ENCODE results near the gene WDHD1. TPM values are rescaled to one million over a fixed set of nuclear protein-coding genes. Genes with fewer than 3 reads are reported as not detected.
"Not testable (repeated sequence)": the region's sequence is repeated elsewhere in the genome, so short reads cannot be mapped to it uniquely, and the experiment has no call there.

WDHD1 gene
- total RNA-seq, 1 donor from 2014 or later = 9.3 TPM

GRCh38 chr14:55048900-55049436 is 22.1 kb upstream of the WDHD1 start:
- no peaks in the 10 kb centered on the region for H3K27me3 Mint-ChIP-seq
- H3K4me1 Mint-ChIP-seq = peaks cover 35% of the 10 kb centered on the region
- CTCF ChIA-PET = interaction anchor here (2.9 kb wide), 1 partner anchor 111 kb away, joined by 41 read pairs; no protein-coding TSS in a partner anchor
- POLR2A ChIA-PET = interaction anchor here (6.8 kb wide), 1 partner anchor 23 kb away, joined by 112 read pairs; no protein-coding TSS in a partner anchor
- intact Hi-C loops (cut with micrococcal nuclease) = no loop called here
- H3K27ac Mint-ChIP-seq = no peak overlapping the region
- H3K4me3 Mint-ChIP-seq = no peak overlapping the region
- H3K9me3 Mint-ChIP-seq = no peaks in the 10 kb centered on the region
- DNase-seq = no peak
- no peak for ATAC-seq (ENCODE audit: low read depth)
- TF ChIP-seq, protein P1, sequence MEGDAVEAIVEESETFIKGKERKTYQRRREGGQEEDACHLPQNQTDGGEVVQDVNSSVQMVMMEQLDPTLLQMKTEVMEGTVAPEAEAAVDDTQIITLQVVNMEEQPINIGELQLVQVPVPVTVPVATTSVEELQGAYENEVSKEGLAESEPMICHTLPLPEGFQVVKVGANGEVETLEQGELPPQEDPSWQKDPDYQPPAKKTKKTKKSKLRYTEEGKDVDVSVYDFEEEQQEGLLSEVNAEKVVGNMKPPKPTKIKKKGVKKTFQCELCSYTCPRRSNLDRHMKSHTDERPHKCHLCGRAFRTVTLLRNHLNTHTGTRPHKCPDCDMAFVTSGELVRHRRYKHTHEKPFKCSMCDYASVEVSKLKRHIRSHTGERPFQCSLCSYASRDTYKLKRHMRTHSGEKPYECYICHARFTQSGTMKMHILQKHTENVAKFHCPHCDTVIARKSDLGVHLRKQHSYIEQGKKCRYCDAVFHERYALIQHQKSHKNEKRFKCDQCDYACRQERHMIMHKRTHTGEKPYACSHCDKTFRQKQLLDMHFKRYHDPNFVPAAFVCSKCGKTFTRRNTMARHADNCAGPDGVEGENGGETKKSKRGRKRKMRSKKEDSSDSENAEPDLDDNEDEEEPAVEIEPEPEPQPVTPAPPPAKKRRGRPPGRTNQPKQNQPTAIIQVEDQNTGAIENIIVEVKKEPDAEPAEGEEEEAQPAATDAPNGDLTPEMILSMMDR (IDR thresholded peaks at IDR 0.05) = no peak
- H3K36me3 Mint-ChIP-seq (ENCODE audit: low read depth) = peaks cover 26% of the 10 kb centered on the region

DNA sequence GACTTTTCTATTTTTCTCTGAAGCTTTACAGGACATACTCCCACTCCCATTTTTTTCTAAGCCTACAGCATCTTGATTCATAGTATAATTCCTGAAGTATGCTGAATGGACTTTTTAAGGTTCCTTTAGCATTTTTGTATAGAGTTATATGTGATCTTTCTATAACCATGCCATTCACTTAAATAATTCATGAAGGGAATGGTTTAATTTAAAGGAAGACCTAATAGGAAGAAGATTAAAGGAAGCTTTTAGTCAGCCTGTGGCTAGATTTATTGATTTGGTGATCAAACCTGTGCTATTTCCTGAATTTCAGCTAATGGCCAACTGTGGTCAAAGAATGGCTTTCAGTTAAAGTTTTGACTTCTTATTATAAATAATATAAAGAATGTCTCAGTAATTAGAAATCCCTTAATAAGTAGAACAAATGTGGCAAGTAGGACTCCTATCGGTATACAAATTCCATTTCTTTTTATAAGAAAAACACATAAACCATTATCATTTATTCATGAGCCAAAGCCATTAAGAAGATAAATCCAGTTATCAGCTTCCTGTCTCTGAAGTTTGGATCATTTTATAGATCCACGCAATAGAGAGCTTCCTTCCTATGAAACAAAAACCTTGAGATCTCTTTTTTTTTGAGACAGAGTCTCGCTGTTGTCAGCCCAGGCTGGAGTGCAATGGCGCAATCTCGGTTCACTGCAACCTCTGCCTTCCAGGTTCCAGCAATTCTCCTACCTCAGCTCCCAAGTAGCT is 20.6 kb upstream of the WDHD1 start:
- Mint-ChIP-seq H3K4me3 (no peak overlapping the region), H3K9me3 (no peaks in the 10 kb centered on the region), H3K36me3 (ENCODE audit: low read depth) (peaks cover 25% of the 10 kb centered on the region), H3K27me3 (no peaks in the 10 kb centered on the region), H3K27ac (no peak overlapping the region), H3K4me1 (peaks cover 22% of the 10 kb centered on the region)
- DNase-seq = no peak
- TF ChIP-seq, protein P1 (IDR thresholded peaks at IDR 0.05) = no peak
- POLR2A ChIA-PET = interaction anchor here (0.5 to 0.9 kb wide), 2 partner anchors 20 to 192 kb away, joined by 4 to 6 read pairs; partner anchors contain the start of genes SOCS4 and WDHD1
- CTCF ChIA-PET = interaction anchor here (0.5 kb wide), 1 partner anchor 42 kb away, joined by 3 read pairs; no protein-coding TSS in a partner anchor
- no peak for ATAC-seq (ENCODE audit: low read depth)
- intact Hi-C loops (cut with micrococcal nuclease) = no loop called here

DNA sequence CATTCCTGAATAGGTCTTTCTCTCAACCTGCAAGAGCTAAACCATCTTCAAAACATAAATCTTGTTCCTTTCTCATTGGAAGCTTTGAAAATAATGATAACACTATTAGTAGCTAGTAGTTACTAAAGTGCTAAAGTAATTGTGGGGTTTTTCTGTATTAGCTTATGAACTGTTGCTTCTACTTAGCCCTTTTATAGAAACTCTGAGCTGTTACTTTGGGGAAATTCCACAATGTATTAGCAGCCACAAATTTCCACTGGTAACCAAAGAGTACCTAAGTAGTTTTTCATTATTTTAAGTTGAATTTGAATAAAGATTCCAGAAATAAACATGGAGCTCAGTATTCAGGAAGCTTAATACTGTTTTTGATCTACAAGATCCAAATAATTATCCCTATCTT is 18.2 kb upstream of the WDHD1 start:
- DNase-seq = no peak
- ATAC-seq (ENCODE audit: low read depth) = no peak
- Mint-ChIP-seq H3K4me3 (no peak overlapping the region), H3K4me1 (peaks cover 11% of the 10 kb centered on the region), H3K27ac (no peak overlapping the region), H3K9me3 (no peaks in the 10 kb centered on the region), H3K27me3 (no peaks in the 10 kb centered on the region), H3K36me3 (ENCODE audit: low read depth) (peaks cover 20% of the 10 kb centered on the region)
- TF ChIP-seq, protein P1 (IDR thresholded peaks at IDR 0.05) = no peak
- ChIA-PET POLR2A (interaction anchor here (0.8 to 1.0 kb wide), 2 partner anchors 18 to 27 kb away, joined by 4 read pairs; partner anchors contain the start of genes SOCS4 and WDHD1), CTCF (interaction anchor here (1.0 kb wide), 1 partner anchor 43 kb away, joined by 3 read pairs; no protein-coding TSS in a partner anchor)
- intact Hi-C loops (cut with micrococcal nuclease) = no loop called here

GRCh38 chr14:55043528-55043927 is 16.6 kb upstream of the WDHD1 start:
- ATAC-seq (ENCODE audit: low read depth) = no peak
- DNase-seq = no peak
- TF ChIP-seq, protein P1 (IDR thresholded peaks at IDR 0.05) = no peak
- peaks cover 34% of the 10 kb centered on the region for H3K36me3 Mint-ChIP-seq (ENCODE audit: low read depth)
- intact Hi-C loops (cut with micrococcal nuclease) = no loop called here
- POLR2A ChIA-PET = no interaction called here
- no peak overlapping the region for H3K27ac Mint-ChIP-seq
- no peaks in the 10 kb centered on the region for H3K27me3 Mint-ChIP-seq
- peaks cover 11% of the 10 kb centered on the region for H3K4me1 Mint-ChIP-seq
- CTCF ChIA-PET = no interaction called here
- no peaks in the 10 kb centered on the region for H3K9me3 Mint-ChIP-seq
- no peak overlapping the region for H3K4me3 Mint-ChIP-seq

DNA sequence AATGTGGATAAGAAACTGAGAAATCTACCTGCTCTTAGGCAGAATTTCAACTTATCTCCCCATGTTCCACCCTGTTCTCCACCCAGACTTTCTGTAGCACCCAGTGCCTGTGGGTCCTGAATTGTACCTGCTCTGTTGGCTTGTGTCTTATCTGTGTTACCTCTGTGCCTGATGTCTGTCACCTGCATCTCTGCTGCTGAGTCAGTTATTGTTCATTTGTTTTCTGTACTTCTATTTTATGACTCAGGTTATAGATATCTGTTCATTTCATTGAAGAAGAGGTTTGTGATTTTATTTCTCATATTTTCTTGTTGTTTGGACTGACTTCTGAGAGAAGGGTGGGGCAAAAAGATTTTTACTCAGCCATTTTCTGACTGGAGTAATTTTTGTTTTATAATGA is 11.8 kb upstream of the WDHD1 start:
- POLR2A ChIA-PET = interaction anchor here (1.5 to 1.9 kb wide), 2 partner anchors 12 to 13 kb away, joined by 4 to 9 read pairs; partner anchors contain the start of genes MAPK1IP1L, SOCS4 and WDHD1

GRCh38 chr14:55037995-55038394 is 11.1 kb upstream of the WDHD1 start:
- H3K4me3 Mint-ChIP-seq; ATAC-seq (ENCODE audit: low read depth); H3K4me1 Mint-ChIP-seq; H3K27ac Mint-ChIP-seq; H3K9me3 Mint-ChIP-seq; intact Hi-C loops (cut with micrococcal nuclease); DNase-seq; H3K27me3 Mint-ChIP-seq: not testable (repeated sequence)
- POLR2A ChIA-PET = interaction anchor here (1.5 to 1.9 kb wide), 2 partner anchors 11 to 13 kb away, joined by 4 to 9 read pairs; partner anchors contain the start of genes MAPK1IP1L, SOCS4 and WDHD1
- peaks cover 52% of the 10 kb centered on the region for H3K36me3 Mint-ChIP-seq (ENCODE audit: low read depth)
- CTCF ChIA-PET = interaction anchor here (1.6 kb wide), 1 partner anchor 13 kb away, joined by 4 read pairs; the partner anchor contains the start of gene MAPK1IP1L

More for the DNA sequence above, 11.8 kb upstream of the WDHD1 start:
- peaks cover 5% of the 10 kb centered on the region for H3K4me1 Mint-ChIP-seq
- no peak overlapping the region for H3K27ac Mint-ChIP-seq
- H3K36me3 Mint-ChIP-seq (ENCODE audit: low read depth) = peaks cover 56% of the 10 kb centered on the region
- TF ChIP-seq, protein P1 (IDR thresholded peaks at IDR 0.05) = no peak
- no peaks in the 10 kb centered on the region for H3K27me3 Mint-ChIP-seq
- peaks cover 5% of the 10 kb centered on the region for H3K9me3 Mint-ChIP-seq
- H3K4me3 Mint-ChIP-seq = no peak overlapping the region
- ATAC-seq (ENCODE audit: low read depth) = no peak
- no peak for DNase-seq
- intact Hi-C loops (cut with micrococcal nuclease) = no loop called here
- CTCF ChIA-PET = interaction anchor here (1.6 kb wide), 1 partner anchor 12 kb away, joined by 4 read pairs; the partner anchor contains the start of gene MAPK1IP1L
